ENCODE results near the gene CAT.
A peak's percentile ranks its signal among the peaks of the same experiment; 100 is the strongest.

Gene CAT

GRCh38 chr11:34501500-34501899 is 62.8 kb downstream of the CAT start:
- DNase-seq = no peak

- no peak for DNase-seq
These were observed 63.2 kb downstream of the CAT start for GRCh38 chr11:34501949-34502348.

GRCh38 chr11:34502949-34503348 is 64.2 kb downstream of the CAT start:
- no peak for DNase-seq

GRCh38 chr11:34505874-34506273 is 67.1 kb downstream of the CAT start:
- no peak for DNase-seq

- no peak for DNase-seq
These were observed 68.4 kb downstream of the CAT start for GRCh38 chr11:34507156-34507555.

- DNase-seq = no peak
These were observed 68.9 kb downstream of the CAT start for GRCh38 chr11:34507610-34508009.

- DNase-seq = no peak
These were observed 69.8 kb downstream of the CAT start for GRCh38 chr11:34508524-34508923.

GRCh38 chr11:34509336-34509876 is 70.7 kb downstream of the CAT start:
- DNase-seq = no peak

GRCh38 chr11:34510218-34510617 is 71.5 kb downstream of the CAT start:
- no peak for DNase-seq

- no peak for DNase-seq
These were observed 71.9 kb downstream of the CAT start for GRCh38 chr11:34510673-34511072.

- DNase-seq = peak; percentile 33
These were observed 74.3 kb downstream of the CAT start for GRCh38 chr11:34512840-34513681.

- no peak for DNase-seq
These were observed 75.1 kb downstream of the CAT start, which contains the start of gene ELF5 for GRCh38 chr11:34513682-34514449. Gene ELF5, minus strand, starts transcription at chr11:34513794. Its CDS starts 8,045 bp downstream, at chr11:34505749.

- DNase-seq = no peak
These were observed 75.9 kb downstream of the CAT start for GRCh38 chr11:34514597-34514996.

GRCh38 chr11:34516247-34517040 is 77.7 kb downstream of the CAT start:
- no peak for DNase-seq

- no peak for DNase-seq
These were observed 81.0 kb downstream of the CAT start for GRCh38 chr11:34519595-34520235.

GRCh38 chr11:34521265-34521664 is 82.5 kb downstream of the CAT start:
- DNase-seq = no peak
